ENCODE data around the gene SHC3.

The SHC3 gene

GRCh38 chr9:89020754-89021153 lies 157.9 kb downstream of the SHC3 start:
- no peak for DNase-seq

GRCh38 chr9:89015336-89015735 lies 163.3 kb downstream of the SHC3 start:
- DNase-seq: no peak

DNA sequence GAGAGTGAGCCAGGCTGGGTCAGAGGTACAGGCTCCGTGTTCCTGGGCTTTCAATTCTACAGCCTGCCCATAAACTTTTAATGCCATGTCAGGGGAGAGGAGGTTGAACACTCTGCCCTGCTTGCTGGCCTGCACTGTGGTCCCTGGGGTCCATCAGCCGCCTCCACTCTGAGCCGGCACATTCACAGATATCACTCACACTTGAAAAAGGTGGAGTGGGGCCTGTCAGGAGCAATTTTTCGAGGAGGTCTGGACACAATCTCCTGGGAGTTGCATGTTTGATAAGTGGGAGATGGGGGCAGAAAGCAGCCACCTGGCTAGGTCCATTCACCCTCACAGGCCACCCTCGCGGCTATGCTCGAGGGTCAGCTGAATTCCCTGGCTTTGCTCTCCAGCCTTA lies 164.5 kb downstream of the SHC3 start:
- no peak for DNase-seq

- DNase-seq: no peak
These were observed 165.0 kb downstream of the SHC3 start for GRCh38 chr9:89013660-89014059.

- no peak for DNase-seq
These were observed 166.2 kb downstream of the SHC3 start for GRCh38 chr9:89012294-89013042.

DNA sequence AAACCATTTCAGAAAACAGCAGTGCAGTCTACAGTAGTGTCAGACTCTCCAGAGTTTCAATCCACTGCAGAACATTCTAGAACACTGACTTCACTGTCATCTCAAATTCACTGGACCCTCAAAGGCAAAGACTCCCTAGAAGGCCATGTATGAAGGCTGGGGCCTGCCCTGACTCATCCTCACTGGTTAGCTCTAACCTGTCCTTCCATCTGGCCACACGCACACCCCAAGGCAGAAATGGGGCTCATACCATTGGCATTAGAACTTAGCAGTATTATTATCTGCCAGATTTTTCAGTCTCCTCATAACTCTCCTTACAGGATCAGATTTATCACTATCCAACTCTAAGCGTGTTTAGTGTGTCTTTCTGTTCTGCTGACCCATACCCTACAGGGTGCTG lies 166.9 kb downstream of the SHC3 start:
- no peak for DNase-seq

DNA sequence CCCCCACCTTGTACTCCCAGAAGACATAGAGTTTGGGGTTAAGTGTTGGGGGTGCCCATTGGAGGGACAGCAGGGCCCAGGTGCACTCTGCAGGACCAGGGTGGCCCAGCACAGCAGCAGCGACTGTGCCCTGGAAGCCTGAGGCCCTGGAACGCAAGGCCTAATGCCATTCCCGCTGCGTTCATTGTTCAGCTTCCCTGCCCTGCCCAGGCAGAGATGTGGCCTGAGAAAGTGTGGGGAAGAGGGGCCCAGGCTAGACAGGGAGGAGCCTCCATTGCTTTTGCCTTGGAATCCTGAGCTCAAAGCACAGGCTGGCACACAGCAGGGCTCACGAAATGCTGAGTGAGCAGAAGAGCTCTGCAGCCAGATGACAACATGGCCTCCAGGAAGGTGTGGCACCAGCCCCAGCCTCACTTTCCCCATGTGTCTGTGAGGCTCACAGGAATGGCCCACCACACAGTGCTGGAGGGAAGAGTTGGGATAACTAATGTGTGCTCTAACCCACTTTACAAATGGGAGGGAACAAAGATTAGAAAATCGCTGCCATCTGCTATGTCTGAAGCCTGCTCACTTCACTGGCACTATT lies 168.0 kb downstream of the SHC3 start:
- no peak for DNase-seq

- no peak for DNase-seq
These were observed 168.6 kb downstream of the SHC3 start for GRCh38 chr9:89010056-89010455.

GRCh38 chr9:89009546-89009840 lies 169.1 kb downstream of the SHC3 start:
- no peak for DNase-seq

DNA sequence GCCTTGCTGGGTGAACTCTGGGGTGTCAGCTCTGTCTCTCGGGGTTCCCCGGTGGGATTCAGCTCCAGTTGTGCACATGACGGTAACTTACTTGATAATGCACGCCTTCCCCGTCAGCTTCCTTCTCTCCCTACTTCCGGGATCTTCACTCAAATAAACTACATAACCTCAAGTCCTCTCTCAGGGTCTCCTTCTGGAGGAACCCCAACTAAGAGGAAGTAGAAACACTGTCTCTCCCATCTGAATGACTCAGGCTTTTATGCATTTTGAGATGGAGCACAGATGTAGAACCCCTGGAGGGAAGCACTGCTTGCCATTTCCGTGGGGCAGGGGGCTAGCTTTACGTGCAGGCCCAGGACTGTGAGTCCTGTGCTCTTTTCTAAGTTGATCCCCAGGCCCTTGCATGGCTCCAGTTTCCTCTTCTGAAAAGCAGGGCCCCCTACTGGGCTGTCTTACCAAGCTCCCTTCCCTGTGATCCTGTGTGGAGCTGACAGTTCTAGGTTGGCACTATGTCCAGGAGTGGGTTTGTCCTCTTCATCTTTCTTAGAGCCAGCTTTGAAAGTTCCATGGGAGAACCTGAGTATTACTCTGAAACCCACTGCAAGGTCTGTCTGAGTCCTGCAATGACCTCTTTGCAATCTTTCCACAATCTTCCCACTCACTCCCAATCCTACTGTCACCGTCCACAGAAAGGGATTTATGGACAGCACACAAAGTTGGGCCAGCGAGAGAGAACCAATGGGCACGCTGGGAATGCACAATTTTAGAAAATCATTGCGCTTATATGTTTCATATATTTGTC lies 169.7 kb downstream of the SHC3 start:
- DNase-seq: no peak

DNA sequence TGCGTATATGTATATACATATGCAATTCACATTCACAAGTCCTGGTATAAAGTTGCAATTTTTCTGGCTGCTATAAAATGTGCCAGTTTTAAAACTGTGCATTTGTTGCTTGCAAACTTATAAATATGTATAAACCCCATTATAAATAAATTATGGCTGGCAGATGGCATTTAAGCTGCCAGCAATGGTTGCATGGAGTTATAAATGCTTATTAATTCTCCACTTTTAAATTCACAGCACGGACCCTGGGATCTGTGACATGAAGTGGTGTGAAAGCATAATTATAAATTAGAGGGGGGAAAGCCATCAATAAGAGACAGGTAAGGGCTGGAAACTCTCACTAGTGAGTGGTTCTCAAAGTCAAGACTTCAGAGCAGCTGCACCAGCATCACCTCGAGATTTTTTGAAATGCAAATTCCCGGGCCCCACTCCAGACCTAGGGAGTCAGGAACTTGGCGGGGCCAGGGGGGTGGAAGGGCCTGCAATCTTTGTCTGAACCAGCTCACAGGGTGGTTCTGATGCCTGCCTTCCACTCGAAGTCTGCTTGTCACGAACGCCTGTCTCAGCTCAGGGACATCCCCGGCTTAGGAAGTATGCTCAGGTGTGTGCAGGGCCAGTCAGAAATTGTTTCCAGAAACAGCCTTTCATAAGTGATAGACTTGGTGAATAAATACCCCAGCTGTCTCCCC lies 170.4 kb downstream of the SHC3 start:
- no peak for DNase-seq

- no peak for DNase-seq
These were observed 171.3 kb downstream of the SHC3 start for GRCh38 chr9:89006996-89007967.

DNA sequence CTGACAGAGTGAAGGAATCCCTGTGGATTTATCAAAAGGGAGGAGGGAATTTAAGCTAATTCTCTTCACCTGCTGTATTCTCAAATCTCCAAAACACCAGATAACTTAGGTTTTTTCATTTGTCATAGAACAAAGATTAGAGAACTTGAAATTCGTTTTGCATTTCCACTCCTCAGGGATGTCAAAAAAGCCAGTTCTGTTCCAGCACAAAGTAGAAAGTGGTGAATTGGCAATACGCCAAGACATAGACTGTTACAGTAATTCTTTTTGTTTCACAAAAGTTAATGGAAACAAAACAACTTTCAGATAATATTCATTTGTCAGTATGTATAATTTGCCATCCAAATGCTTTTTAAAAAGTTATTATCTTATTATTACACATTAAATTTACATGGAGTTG lies 172.4 kb downstream of the SHC3 start:
- no peak for DNase-seq

- DNase-seq: no peak
These were observed 173.3 kb downstream of the SHC3 start for GRCh38 chr9:89005323-89005722.

DNA sequence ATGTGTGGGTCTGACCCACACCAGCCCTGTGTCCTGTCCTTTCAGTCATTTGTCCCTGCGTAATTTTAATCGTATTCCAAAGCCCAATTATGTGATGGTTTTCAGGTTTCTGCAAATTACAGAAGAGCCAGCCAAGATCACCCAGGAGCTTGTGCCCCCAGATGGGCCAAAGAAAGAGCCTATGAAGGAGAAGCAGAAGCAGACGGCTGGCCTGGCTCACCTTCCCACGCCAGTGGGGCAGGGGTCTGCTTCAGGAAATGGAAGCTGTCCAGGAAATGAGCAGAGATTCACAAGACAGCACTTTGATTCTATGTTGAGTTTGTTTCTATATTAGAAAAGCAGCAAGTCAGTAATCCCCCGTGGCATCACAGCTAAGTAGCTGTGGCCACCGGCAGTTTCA lies 175.6 kb downstream of the SHC3 start:
- DNase-seq: no peak

DNA sequence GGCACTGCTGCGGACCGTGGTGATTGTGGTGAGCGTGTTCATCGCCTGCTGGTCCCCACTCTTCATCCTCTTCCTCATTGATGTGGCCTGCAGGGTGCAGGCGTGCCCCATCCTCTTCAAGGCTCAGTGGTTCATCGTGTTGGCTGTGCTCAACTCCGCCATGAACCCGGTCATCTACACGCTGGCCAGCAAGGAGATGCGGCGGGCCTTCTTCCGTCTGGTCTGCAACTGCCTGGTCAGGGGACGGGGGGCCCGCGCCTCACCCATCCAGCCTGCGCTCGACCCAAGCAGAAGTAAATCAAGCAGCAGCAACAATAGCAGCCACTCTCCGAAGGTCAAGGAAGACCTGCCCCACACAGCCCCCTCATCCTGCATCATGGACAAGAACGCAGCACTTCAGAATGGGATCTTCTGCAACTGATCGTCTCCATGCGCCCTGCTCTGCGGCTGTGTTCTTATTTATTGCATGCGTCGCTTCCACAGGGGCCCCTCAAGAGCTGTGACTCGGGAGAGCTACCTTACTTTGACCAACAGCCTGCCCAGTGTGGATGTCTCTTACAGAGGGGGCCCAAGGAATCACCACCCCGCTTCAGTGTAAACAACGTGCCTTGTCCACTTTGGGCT lies 176.6 kb downstream of the SHC3 start:
- DNase-seq: no peak

DNA sequence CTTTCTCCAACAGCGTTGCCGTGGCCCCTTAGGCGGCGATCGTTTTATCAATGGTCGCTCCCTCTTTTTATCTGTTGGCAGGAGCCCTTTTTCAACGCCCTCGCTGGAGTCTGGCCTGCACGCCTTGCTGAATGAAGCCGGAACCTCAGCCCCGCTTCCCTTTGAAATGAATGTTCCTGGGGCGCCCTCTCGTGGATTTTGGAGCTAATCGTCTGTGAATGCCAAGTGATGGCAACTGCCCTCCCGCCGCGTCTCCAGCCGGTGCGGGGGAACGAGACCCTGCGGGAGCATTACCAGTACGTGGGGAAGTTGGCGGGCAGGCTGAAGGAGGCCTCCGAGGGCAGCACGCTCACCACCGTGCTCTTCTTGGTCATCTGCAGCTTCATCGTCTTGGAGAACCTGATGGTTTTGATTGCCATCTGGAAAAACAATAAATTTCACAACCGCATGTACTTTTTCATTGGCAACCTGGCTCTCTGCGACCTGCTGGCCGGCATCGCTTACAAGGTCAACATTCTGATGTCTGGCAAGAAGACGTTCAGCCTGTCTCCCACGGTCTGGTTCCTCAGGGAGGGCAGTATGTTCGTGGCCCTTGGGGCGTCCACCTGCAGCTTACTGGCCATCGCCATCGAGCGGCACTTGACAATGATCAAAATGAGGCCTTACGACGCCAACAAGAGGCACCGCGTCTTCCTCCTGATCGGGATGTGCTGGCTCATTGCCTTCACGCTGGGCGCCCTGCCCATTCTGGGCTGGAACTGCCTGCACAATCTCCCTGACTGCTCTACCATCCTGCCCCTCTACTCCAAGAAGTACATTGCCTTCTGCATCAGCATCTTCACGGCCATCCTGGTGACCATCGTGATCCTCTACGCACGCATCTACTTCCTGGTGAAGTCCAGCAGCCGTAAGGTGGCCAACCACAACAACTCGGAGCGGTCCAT lies 177.4 kb downstream of the SHC3 start:
- peak; percentile 79 for DNase-seq

DNA sequence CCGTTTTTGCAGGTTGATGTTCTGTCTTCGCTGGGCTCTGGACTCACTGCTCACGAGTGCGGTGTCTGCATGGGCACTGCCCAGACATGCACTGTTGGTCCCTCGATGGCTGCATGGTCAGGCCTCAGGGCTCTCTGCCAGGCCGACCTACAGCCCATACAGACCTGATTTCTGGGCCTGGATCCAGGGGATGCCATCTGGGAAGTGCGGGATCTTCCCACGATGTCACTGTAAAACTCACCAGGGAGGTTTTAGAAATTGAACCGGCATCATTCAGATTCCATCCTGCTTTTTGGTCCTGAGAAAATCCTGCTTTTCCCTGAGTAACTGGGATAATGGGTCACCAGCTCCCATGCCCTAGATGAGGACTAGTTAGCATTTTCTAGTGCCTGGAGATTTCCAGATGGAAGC lies 178.2 kb downstream of the SHC3 start:
- no peak for DNase-seq

DNA sequence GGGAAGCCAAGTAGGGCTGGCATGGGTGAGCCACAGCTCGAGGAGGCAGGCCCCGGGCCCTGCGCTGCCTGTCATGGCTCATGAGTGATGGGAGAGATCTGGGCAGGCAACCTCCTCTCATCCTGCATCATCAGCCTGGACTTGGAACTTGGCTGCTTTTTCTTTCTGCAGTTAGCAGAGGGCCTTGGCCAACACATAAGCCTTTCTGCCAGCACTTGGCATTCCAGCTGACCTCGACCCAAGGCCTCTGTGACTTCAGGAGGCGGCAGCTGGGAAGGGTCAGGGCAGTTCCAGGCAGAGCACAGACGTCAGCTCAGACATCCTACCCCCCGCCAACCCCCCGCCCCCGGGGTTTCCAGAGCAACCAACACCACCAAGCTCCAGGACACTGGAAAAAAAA lies 179.7 kb downstream of the SHC3 start:
- no peak for DNase-seq

DNA sequence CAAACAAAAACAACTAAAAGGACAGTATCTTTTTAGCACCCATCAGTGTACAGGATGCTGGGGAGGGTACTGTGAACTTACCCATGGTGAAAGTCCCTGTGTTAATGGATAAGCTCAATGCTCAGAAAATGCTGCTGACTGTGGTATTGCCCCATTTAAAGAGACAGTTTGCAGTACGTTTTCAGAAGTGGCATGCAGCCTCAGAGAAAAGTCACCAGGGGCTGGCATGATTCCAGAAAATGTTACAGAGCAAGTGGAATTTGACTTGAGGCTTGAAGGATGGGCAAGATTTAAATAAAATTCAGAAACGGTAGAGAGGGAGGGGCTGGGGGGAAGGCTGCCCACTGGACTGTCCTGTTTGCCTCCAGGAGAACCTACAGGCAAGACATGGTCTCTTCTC lies 180.1 kb downstream of the SHC3 start:
- DNase-seq: no peak

- no peak for DNase-seq
These were observed 181.0 kb downstream of the SHC3 start for GRCh38 chr9:88997646-88998045.
